HG03095 (cell line): ENCODE measurements around the gene PLAGL2.

Experiments
- ATAC-seq: cut with Tn5 transposase; IDR thresholded peaks from one replicate; pipeline ENCODE4 v1.9.1; 2021; ENCODE audit warnings: moderate library complexity; ENCODE audit not compliant: unreplicated experiment

Gene PLAGL2

DNA sequence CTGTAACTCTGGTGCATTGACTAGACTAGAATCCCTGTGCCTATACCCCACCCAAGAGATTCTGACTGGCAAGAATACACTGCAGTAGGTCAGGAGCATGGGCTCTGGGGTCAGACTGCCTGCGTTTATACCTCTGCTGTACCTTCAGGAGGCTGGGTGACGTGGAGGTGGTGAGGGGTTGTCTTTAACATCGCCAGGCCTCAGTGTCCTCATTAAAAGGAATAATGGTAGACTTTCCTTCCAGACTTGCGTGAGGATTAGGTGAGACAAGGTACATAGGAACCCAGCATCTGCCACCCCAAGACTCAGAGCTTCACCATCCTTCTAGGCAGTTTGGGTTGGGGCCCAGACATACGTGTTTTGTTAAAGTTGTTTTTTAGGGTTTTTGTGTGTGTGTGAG lies 53.8 kb downstream of the PLAGL2 start:
- ATAC-seq, result no peak

DNA sequence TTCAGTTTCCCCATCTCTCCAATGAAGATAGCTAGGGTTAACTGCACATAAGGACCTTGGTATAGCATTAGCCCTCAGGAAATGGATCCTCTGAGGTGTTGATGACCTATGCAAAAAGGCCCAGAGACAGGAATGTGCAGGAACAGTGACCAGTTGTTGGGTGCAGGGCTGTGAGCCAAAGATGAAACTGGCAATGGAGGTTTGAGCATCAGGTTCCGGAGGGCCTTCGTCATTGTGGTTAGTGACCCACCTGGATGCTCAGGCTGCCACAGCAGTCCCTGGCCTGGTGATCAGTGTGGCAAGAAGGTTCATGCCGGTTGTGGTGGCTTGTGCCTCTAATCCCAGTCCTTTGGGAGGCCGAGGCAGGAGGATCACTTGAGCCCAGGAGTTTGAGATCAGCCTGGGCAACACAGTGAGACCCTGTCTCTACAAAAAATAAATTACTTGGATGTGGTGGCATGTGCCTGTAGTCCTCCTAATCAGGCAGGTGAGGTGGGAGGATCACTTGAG lies 54.3 kb downstream of the PLAGL2 start:
- no peak for ATAC-seq

DNA sequence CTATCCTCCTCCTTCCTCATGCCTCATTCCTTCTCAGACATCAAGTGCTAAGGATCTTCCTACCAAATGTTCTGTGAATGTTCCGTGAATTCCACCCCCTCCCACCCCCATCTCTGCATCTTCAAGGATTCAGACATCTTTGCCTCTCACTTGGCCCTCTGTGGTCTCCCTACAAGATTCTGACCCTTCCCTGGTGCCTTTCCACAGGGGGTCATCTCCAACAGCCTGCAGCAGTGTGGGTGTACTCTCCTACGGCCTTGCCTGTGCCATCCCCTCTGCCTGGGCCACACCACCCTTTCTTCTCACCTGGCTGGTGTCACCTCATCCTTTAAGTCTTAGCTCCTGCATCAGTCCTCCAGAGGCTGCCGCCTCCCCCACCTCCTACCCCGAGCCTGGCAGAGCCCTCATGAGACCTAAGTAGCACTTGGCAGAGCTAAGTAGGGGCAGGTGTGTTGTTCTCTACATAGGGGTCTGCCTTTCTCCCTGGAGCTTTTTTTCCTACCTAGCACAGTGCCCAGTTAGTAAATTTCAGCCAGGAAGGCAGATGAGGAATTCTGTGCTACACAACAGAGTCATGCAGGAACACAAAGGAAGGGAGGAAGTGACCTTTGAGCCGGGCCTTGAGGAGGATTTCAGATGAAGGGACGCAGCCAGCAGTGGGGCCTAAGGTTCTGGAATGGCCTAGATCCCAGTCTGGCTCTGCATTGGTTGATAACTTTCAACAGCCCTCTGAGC lies 55.0 kb downstream of the PLAGL2 start:
- ATAC-seq, result no peak

DNA sequence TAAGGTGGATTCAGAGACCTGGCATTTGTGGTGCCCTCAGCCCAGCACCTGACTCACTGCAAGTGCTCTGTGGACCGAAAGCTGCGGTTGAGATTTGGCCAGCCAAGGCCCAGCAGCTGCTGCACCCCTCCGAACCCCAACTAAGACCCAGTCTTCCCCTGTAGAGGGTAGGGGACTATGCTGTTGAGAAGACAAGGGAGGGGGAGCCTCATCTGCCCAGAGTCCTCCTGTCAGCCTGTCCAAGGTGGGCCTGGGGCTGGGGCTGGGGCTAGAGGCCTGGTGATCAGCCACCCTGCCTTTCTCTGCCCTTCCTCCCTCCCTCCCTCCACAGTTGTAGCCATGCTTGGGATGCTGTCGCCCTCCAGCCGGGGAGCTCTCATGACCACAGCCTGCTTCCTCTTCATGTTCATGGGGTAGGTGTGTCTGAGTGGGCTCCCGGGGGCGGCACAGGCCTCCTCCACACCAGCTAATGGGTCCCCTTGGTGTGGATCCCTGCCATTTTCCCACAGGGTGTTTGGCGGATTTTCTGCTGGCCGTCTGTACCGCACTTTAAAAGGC lies 57.2 kb downstream of the PLAGL2 start:
- no peak for ATAC-seq

DNA sequence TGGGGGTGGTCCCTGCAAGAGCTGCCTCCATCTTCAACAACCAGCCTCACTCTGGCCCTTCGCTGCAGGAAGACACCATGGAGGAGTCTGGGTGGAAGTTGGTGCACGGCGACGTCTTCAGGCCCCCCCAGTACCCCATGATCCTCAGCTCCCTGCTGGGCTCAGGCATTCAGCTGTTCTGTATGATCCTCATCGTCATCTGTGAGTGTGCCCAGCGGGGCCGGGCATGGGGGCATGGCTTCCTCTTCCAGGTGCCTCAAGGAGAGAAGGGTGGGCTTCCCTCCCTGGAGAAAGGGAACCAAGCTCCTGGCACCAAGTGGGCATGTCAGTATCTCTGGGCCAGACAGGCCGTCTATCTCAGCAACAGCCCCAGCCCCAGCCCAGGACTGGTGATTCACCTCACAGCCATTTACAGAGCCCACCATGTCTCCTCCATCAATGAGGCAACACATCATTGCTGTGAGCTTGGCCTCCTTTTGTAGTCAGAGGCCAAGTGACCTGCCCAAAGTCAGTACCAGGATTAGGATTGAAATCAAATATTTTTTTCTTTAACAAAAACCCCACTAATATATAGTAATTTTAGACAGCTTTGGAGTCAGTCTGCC lies 57.9 kb downstream of the PLAGL2 start:
- no peak for ATAC-seq

DNA sequence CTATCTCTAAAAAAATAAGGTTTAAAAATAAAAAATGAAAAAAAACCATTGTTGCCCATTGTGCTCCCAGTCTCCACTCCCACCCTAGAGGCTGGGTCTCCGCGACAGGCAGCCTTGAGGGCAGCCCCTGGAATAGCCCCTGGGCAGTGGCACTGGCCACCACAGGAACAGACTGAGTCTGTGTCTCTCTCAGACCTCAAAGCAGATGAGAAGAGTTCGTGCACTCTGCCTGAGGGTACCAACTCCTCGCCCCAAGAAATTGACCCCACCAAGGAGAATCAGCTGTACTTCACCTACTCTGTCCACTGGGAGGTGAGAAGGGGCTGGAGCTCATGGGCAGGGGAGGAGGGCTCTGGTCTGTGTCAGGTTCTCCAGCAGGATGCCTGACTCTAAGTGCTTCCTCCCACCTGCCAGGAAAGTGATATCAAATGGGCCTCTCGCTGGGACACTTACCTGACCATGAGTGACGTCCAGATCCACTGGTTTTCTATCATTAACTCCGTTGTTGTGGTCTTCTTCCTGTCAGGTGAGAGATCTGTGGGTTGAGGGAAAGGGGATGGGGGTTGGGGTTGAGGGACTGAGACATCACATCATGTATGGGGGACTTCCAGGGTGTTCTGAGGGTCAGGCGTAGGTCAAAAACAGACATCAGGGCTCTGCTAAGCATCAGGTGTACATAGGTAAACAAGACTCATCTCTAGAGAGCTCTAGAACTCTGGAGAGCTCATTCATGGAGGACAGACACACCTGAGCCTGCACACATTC lies 62.5 kb downstream of the PLAGL2 start:
- ATAC-seq, result no peak

DNA sequence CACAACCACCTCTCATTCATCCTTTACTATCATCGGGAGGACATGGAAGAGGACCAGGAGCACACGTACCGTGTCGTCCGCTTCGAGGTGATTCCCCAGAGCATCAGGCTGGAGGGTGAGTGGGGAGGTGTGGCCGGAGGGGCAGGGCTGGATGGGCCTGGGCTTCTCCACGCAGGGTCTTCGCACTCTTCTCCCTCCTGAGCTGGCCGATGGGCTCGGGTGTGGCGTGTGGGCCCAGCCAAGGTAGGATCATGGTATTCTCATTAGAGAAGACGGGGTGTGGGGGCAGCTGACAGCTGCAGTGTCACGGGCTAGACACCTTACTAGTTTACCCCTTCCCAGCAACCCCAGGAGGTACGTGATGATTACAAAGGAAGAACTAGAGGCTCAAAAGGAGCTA lies 64.6 kb downstream of the PLAGL2 start:
- no peak for ATAC-seq
